DND-41 (cell line): Measurements from ENCODE around the gene CAB39L.
A peak's percentile ranks its signal among the peaks of the same experiment; 100 is the strongest.

Experiments used
- ATAC-seq: fragments of 200-7000 bp; cut with Tn5 transposase; 3 replicates; pipeline ENCODE4 v1.9.1; 2021; ENCODE audit warnings: low read depth; ENCODE audit not compliant: insufficient read depth
- DNase-seq: peaks from one replicate; pipeline ENCODE4 v3.0.0-alpha.2; 2020
- H2AFZ ChIP-seq: 2 replicates; pipeline ENCODE4 v1.6.0; 2012; ENCODE audit warnings: low read depth, low read length
- H3K27ac ChIP-seq: 2 replicates; pipeline ENCODE4 v1.5.1; 2012; ENCODE audit warnings: low read length, inconsistent platforms
- H3K27me3 ChIP-seq: fragments of 200-600 bp; sonication (generic); 2 replicates; pipeline ENCODE4 v1.6.0; 2012; ENCODE audit warnings: low read length, mild to moderate bottlenecking, inconsistent platforms; ENCODE audit not compliant: insufficient read depth, poor library complexity
- H3K36me3 ChIP-seq: 2 replicates; pipeline ENCODE4 v1.5.1; 2012; ENCODE audit warnings: low read length, inconsistent platforms; ENCODE audit not compliant: insufficient read depth
- H3K4me1 ChIP-seq: 2 replicates; pipeline ENCODE4 v1.5.1; 2012; ENCODE audit warnings: mild to moderate bottlenecking, low read length; ENCODE audit not compliant: insufficient read depth
- H3K4me2 ChIP-seq: 2 replicates; pipeline ENCODE4 v1.6.0; 2012; ENCODE audit warnings: mild to moderate bottlenecking, moderate library complexity, low read length, inconsistent platforms; ENCODE audit not compliant: insufficient read depth
- H3K4me3 ChIP-seq, 2 experiments: fragments of 200-600 bp in 1 of 2; shearing (Covaris generic) in 1 of 2; 2 replicates each; pipeline ENCODE4 v1.5.1; 2012 to 2016; ENCODE audit warnings: inconsistent platforms in 2 of 2, low read length in 2 of 2, mild to moderate bottlenecking in 2 of 2, low read depth in 1 of 2, moderate library complexity in 1 of 2
- H3K79me2 ChIP-seq: 2 replicates; pipeline ENCODE4 v1.6.0; 2012; ENCODE audit warnings: low read length, inconsistent platforms; ENCODE audit not compliant: insufficient read depth
- H3K9ac ChIP-seq: 2 replicates; pipeline ENCODE4 v1.6.0; 2012; ENCODE audit warnings: low read depth, mild to moderate bottlenecking, inconsistent platforms, low read length, moderate library complexity
- H3K9me3 ChIP-seq: 2 replicates; pipeline ENCODE4 v1.5.1; 2012; ENCODE audit warnings: low read length, moderate library complexity, mild to moderate bottlenecking, inconsistent platforms; ENCODE audit not compliant: insufficient read depth, severe bottlenecking
- H4K20me1 ChIP-seq: 2 replicates; pipeline ENCODE4 v1.6.0; 2012; ENCODE audit warnings: low read length; ENCODE audit not compliant: insufficient read depth
- CTCF ChIP-seq: IDR thresholded peaks from 2 replicates; pipeline ENCODE4 v1.5.1; 2012; ENCODE audit warnings: borderline replicate concordance, low read length, moderate library complexity, mild to moderate bottlenecking; ENCODE audit not compliant: poor library complexity, severe bottlenecking; ENCODE audit errors: extremely low read depth
- EZH2 ChIP-seq: IDR thresholded peaks from 3 replicates; pipeline ENCODE4 v1.6.1; 2012; ENCODE audit warnings: borderline replicate concordance, low read depth, mild to moderate bottlenecking, moderate library complexity, low read length, inconsistent platforms; ENCODE audit not compliant: severe bottlenecking

CAB39L gene

GRCh38 chr13:49300739-49301589 lies 142.9 kb downstream of the CAB39L start:
- Histone ChIP-seq H3K27ac (peak overlapping the region; percentile 57), H3K9ac (peak overlapping the region; percentile 42), H3K4me2 (peak overlapping the region; percentile 60), H3K4me3 (peak overlapping the region in 1 of 2 experiments; percentile 38; a peak in 2 of 4 replicates), H3K79me2 (no peaks in the 10 kb centered on the region), H4K20me1 (no peaks in the 10 kb centered on the region), H2AFZ (peak overlapping the region; percentile 67), H3K4me1 (peaks cover 6% of the 10 kb centered on the region), H3K9me3 (no peaks in the 10 kb centered on the region), H3K27me3 (no peaks in the 10 kb centered on the region), H3K36me3 (no peaks in the 10 kb centered on the region)
- TF ChIP-seq EZH2: no peak
- TF ChIP-seq CTCF: peak; percentile 92
- peak; percentile 98 for ATAC-seq
- DNase-seq: peak; percentile 81

- ATAC-seq (no peak), DNase-seq (no peak)
- no peak overlapping the region for H2AFZ ChIP-seq
- no peak overlapping the region for H3K27ac ChIP-seq
- no peak for TF ChIP-seq CTCF
- no peak for TF ChIP-seq EZH2
- no peaks in the 10 kb centered on the region for H4K20me1 ChIP-seq
- no peak overlapping the region for H3K9ac ChIP-seq
- H3K4me2 ChIP-seq: no peak overlapping the region
- H3K9me3 ChIP-seq: no peaks in the 10 kb centered on the region
- H3K36me3 ChIP-seq: peaks cover 6% of the 10 kb centered on the region; the same call in 1 of the 2 replicates
- peaks cover 6% of the 10 kb centered on the region for H3K4me1 ChIP-seq
- no peak overlapping the region for H3K4me3 ChIP-seq
- no peaks in the 10 kb centered on the region for H3K79me2 ChIP-seq
- H3K27me3 ChIP-seq: no peaks in the 10 kb centered on the region
These were observed 143.6 kb downstream of the CAB39L start for GRCh38 chr13:49300276-49300675.

- no peaks in the 10 kb centered on the region for H4K20me1 ChIP-seq
- peaks cover 6% of the 10 kb centered on the region for H3K4me1 ChIP-seq
- no peaks in the 10 kb centered on the region for H3K9me3 ChIP-seq
- DNase-seq (no peak), ATAC-seq (no peak)
- H3K27ac ChIP-seq: no peak overlapping the region
- H3K27me3 ChIP-seq: no peaks in the 10 kb centered on the region
- TF ChIP-seq EZH2 (no peak), CTCF (no peak)
- H2AFZ ChIP-seq: no peak overlapping the region
- H3K79me2 ChIP-seq: no peaks in the 10 kb centered on the region
- H3K36me3 ChIP-seq: peaks cover 9% of the 10 kb centered on the region; the same call in 1 of the 2 replicates
- H3K4me2 ChIP-seq: no peak overlapping the region
- no peak overlapping the region for H3K4me3 ChIP-seq
- no peak overlapping the region for H3K9ac ChIP-seq
These were observed 144.8 kb downstream of the CAB39L start for GRCh38 chr13:49298903-49299605.
